Measurements from ENCODE around the gene TMC1. TPM values are rescaled to one million over a fixed set of nuclear protein-coding genes. Genes with fewer than 3 reads are reported as not detected.

The TMC1 gene
- total RNA-seq, 4 donors from 2014 or later = 1.2 to 15.7 TPM; not detected in 2

DNA sequence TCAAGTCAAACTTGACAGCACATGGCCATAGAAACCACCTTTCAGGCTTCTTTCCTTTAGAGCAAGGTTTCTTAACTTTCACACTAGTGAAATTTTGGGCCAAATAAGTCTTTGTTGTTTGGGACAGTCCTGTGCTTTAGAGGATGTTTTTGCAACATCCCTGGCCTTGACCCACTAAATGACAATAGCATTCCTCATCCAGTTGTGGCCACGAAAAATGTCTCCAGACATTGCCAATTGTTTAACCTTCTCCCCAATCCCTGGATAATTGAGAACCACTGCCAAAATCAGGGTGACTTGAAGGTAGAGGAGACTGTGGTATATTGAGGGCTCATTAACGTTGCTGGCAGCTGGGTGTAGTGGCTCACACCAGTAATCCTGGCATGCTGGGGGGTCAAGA, 359.4 kb downstream of the TMC1 start:
- no peaks in the 10 kb centered on the region for H3K36me3 ChIP-seq
- peak overlapping the region in 2 of 4 donors; percentile 29 to 65 for H3K27ac ChIP-seq
- no peak for TF ChIP-seq POLR2A (IDR thresholded peaks at IDR 0.05)
- TF ChIP-seq, protein P1, sequence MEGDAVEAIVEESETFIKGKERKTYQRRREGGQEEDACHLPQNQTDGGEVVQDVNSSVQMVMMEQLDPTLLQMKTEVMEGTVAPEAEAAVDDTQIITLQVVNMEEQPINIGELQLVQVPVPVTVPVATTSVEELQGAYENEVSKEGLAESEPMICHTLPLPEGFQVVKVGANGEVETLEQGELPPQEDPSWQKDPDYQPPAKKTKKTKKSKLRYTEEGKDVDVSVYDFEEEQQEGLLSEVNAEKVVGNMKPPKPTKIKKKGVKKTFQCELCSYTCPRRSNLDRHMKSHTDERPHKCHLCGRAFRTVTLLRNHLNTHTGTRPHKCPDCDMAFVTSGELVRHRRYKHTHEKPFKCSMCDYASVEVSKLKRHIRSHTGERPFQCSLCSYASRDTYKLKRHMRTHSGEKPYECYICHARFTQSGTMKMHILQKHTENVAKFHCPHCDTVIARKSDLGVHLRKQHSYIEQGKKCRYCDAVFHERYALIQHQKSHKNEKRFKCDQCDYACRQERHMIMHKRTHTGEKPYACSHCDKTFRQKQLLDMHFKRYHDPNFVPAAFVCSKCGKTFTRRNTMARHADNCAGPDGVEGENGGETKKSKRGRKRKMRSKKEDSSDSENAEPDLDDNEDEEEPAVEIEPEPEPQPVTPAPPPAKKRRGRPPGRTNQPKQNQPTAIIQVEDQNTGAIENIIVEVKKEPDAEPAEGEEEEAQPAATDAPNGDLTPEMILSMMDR (IDR thresholded peaks at IDR 0.05 in 4 of 5, conservative IDR thresholded peaks at IDR 0.05 in 1 of 5) = no peak
- in situ Hi-C loops (cut with MboI; ENCODE audit: low sequenced_read_pairs in 4 of 4) = loop anchor here in 1 of 4 donors (10.0 kb wide), 1 partner anchor 134 kb away; no protein-coding TSS in a partner anchor
- peak in 1 of 2 donors; percentile 22 for DNase-seq
- no peak overlapping the region for H3K4me3 ChIP-seq
- intact Hi-C loops (cut with DNase I; ENCODE audit: low total_unique reads) = no loop called here
- H3K4me1 ChIP-seq = peaks cover 6 to 13% of the 10 kb centered on the region in 2 donors
- no peaks in the 10 kb centered on the region for H3K9me3 ChIP-seq
- ATAC-seq = peak; percentile 40 to 44
- no peaks in the 10 kb centered on the region for H3K27me3 ChIP-seq

DNA sequence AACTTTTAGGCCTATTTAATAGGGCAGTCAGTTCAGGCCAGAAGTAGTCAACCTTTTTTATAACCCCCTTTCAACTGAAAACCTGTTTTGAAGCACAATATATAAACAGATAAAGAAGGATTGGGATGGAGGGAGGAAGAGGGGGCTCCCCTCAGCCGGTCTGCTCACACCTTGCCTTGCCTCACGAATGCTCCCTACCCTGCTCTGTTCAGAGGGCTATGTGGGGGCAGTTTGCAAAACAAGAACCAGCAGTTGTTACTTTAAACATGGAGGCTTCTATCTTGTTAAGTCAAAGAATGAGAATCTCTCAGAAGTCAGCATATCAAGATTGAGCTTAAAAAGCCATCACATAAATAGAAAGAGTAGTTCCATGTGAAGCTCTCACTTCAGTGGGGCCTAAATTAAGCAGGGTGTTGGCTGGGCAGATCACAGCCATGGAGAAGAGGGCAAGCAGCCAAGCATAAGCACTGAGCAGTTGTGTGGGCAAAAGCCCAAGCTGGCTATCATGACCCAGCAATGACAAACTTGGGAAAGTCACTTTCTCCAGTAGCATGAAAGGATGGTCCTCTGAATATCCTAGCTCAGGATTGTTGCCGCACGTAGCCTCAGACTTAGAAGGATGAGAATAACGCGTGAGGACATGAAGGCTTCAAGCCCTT, 360.8 kb downstream of the TMC1 start:
- DNase-seq (peak; percentile 43 to 70), ATAC-seq (peak; percentile 94 to 95)
- Histone ChIP-seq H3K36me3 (no peaks in the 10 kb centered on the region), H3K4me3 (no peak overlapping the region), H3K27me3 (no peaks in the 10 kb centered on the region), H3K9me3 (no peaks in the 10 kb centered on the region), H3K4me1 (peaks cover 6 to 13% of the 10 kb centered on the region in 2 donors), H3K27ac (peak overlapping the region; percentile 44 to 72 (median 58))
- TF ChIP-seq, protein P1 (IDR thresholded peaks at IDR 0.05 in 4 of 5, conservative IDR thresholded peaks at IDR 0.05 in 1 of 5) = no peak
- no peak for TF ChIP-seq POLR2A (IDR thresholded peaks at IDR 0.05)
- intact Hi-C loops (cut with DNase I; ENCODE audit: low total_unique reads) = no loop called here
- in situ Hi-C loops (cut with MboI; ENCODE audit: low sequenced_read_pairs in 4 of 4) = loop anchor here in 1 of 4 donors (10.0 kb wide), 1 partner anchor 133 kb away; no protein-coding TSS in a partner anchor

DNA sequence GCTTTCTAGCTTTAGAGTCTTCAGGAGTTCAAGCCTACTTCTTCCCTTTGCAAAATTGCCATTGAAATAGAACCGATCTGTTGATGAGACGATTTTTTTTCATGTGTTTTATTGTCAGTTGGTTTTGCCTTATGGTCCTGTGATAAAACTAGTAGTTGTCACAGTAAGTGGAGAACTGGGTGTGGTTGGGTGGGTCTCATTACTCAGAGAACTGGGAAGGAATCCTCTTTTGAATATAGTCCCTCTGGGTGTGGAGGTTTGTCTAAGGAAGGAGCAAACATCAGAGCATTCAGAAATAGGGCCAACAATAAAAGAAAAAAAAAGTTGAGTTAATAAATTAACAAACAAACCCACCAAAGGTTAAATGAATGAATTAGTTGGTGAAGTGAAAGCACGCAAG, 362.5 kb downstream of the TMC1 start:
- ATAC-seq (no peak), DNase-seq (no peak)
- Histone ChIP-seq H3K9me3 (no peaks in the 10 kb centered on the region), H3K27me3 (no peaks in the 10 kb centered on the region), H3K4me3 (no peak overlapping the region), H3K27ac (no peak overlapping the region), H3K36me3 (no peaks in the 10 kb centered on the region), H3K4me1 (peaks cover 6 to 13% of the 10 kb centered on the region in 2 donors)
- TF ChIP-seq POLR2A (IDR thresholded peaks at IDR 0.05) = no peak
- TF ChIP-seq, protein P1 (IDR thresholded peaks at IDR 0.05 in 4 of 5, conservative IDR thresholded peaks at IDR 0.05 in 1 of 5) = no peak
- in situ Hi-C loops (cut with MboI; ENCODE audit: low sequenced_read_pairs in 4 of 4) = loop anchor here in 1 of 4 donors (10.0 kb wide), 1 partner anchor 131 kb away; no protein-coding TSS in a partner anchor
- intact Hi-C loops (cut with DNase I; ENCODE audit: low total_unique reads) = no loop called here

DNA sequence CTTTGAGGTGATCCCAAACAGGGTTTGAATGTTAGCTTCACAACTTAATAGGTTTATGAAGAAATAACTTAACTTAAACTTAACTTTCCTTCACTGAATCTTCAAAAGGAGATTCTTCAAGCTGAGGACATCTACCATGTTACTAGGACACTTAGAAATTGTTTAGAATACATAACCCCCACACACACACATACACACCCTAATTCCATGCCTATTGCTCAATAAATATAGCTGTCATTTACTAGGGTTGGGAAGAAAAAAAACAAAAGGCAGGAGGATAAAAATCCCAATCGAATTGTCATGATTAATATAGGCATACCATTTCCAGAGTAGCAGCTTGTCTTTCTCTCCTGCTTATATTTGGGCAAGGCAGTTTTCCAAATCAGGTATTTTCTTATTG, 363.1 kb downstream of the TMC1 start:
- Histone ChIP-seq H3K4me1 (peaks cover 6 to 13% of the 10 kb centered on the region in 2 donors), H3K27me3 (no peaks in the 10 kb centered on the region), H3K4me3 (no peak overlapping the region), H3K9me3 (no peaks in the 10 kb centered on the region), H3K27ac (no peak overlapping the region), H3K36me3 (no peaks in the 10 kb centered on the region)
- no peak for ATAC-seq
- intact Hi-C loops (cut with DNase I; ENCODE audit: low total_unique reads) (no loop called here), in situ Hi-C loops (cut with MboI; ENCODE audit: low sequenced_read_pairs in 4 of 4) (loop anchor here in 1 of 4 donors (10.0 kb wide), 1 partner anchor 130 kb away; no protein-coding TSS in a partner anchor)
- TF ChIP-seq POLR2A (IDR thresholded peaks at IDR 0.05) = no peak
- TF ChIP-seq, protein P1 (IDR thresholded peaks at IDR 0.05 in 4 of 5, conservative IDR thresholded peaks at IDR 0.05 in 1 of 5) = no peak
- DNase-seq = no peak

Other genes starting within 250 kb of the TMC1 start
- gene ZFAND5, start 156.4 kb upstream of the TMC1 start, total RNA-seq = 1,000 to 10,000 TPM in 1 of 4 donors, 100 to 1,000 TPM in 3; 316 to 2,069 (median 561) TPM